Activated CD8-positive, alpha-beta T cell treated with anti-CD3 and anti-CD28 coated beads for 36 hours (primary cell): Measurements from ENCODE around the gene TNFSF18. TPM values are rescaled to one million over a fixed set of nuclear protein-coding genes. Genes with fewer than 3 reads are reported as not detected.

Experiments
- ATAC-seq: fragments of 200-7000 bp; cut with Tn5 transposase; one replicate; pipeline ENCODE4 v1.10.0; 2021; ENCODE audit warnings: mild to moderate bottlenecking, moderate library complexity
- CTCF ChIA-PET: fragments of 350-600 bp; sonication (Branson Sonifier 250); formaldehyde crosslinking; loops from one replicate; lab custom pipeline; 2021; ENCODE audit warnings: antibody characterized with exemption; lab: Charles Lee
- POLR2A ChIA-PET: fragments of 350-600 bp; sonication (Branson Sonifier 250); formaldehyde crosslinking; loops from one replicate; lab custom pipeline; 2021; ENCODE audit warnings: antibody characterized with exemption; lab: Charles Lee
- DNase-seq: peaks from one replicate; pipeline ENCODE4 v3.0.0-alpha.2; 2020
- H3K27ac Mint-ChIP-seq: one replicate; pipeline ENCODE4 v1.8.0; 2021; ENCODE audit warnings: mild to moderate bottlenecking, mixed read lengths
- H3K27me3 Mint-ChIP-seq: one replicate; pipeline ENCODE4 v1.8.0; 2021; ENCODE audit warnings: mixed read lengths
- H3K36me3 Mint-ChIP-seq: one replicate; pipeline ENCODE4 v1.8.0; 2021; ENCODE audit warnings: low read depth, mixed read lengths
- H3K4me1 Mint-ChIP-seq: one replicate; pipeline ENCODE4 v1.8.0; 2021; ENCODE audit warnings: low read depth, mixed read lengths
- H3K4me3 Mint-ChIP-seq: one replicate; pipeline ENCODE4 v1.8.0; 2021; ENCODE audit warnings: mild to moderate bottlenecking, moderate library complexity, mixed read lengths
- H3K9me3 Mint-ChIP-seq: one replicate; pipeline ENCODE4 v1.8.0; 2021; ENCODE audit warnings: mixed read lengths
- CTCF ChIP-seq: fragments of 200-600 bp; IDR thresholded peaks from one replicate; pipeline ENCODE4 v1.8.0; 2022; ENCODE audit warnings: antibody characterized with exemption, mild to moderate bottlenecking
- intact Hi-C: fragments of 100-400 bp; cut with micrococcal nuclease; formaldehyde crosslinking; loops from one replicate; pipeline ENCODE4 v1.10.0; 2022
- total RNA-seq, 2 experiments: library from RNA; stranded (reverse); gene quantifications; one replicate each; pipeline ENCODE4 v1.2.3, GENCODE V29; 2021

The TNFSF18 gene
- total RNA-seq, 2 experiments from 2014 or later, result not detected

- Mint-ChIP-seq H3K4me3 (no peak overlapping the region), H3K4me1 (no peaks in the 10 kb centered on the region), H3K27me3 (no peaks in the 10 kb centered on the region), H3K36me3 (no peaks in the 10 kb centered on the region), H3K9me3 (peaks cover 7% of the 10 kb centered on the region), H3K27ac (no peak overlapping the region)
- ChIA-PET POLR2A (no interaction called here), CTCF (no interaction called here)
- TF ChIP-seq CTCF, result no peak
- ATAC-seq (no peak), DNase-seq (no peak)
- intact Hi-C loops, result no loop called here
These were observed 27.4 kb downstream of the TNFSF18 start for GRCh38 chr1:173023343-173023742.

- Mint-ChIP-seq H3K4me1 (peaks cover 8% of the 10 kb centered on the region), H3K9me3 (peaks cover 1% of the 10 kb centered on the region), H3K27me3 (no peaks in the 10 kb centered on the region), H3K36me3 (no peaks in the 10 kb centered on the region), H3K27ac (no peak overlapping the region), H3K4me3 (no peak overlapping the region)
- ATAC-seq, result no peak
- TF ChIP-seq CTCF, result no peak
- ChIA-PET POLR2A (interaction anchor here (1.0 kb wide), 1 partner anchor 19 kb away, joined by 3 read pairs; no protein-coding TSS in a partner anchor), CTCF (interaction anchor here (1.3 kb wide), 1 partner anchor 79 kb away, joined by 3 read pairs; no protein-coding TSS in a partner anchor)
- intact Hi-C loops, result no loop called here
- DNase-seq, result no peak
These were observed 30.5 kb downstream of the TNFSF18 start for GRCh38 chr1:173020138-173020750.

GRCh38 chr1:173017792-173018191 is 32.9 kb downstream of the TNFSF18 start:
- ChIA-PET POLR2A (no interaction called here), CTCF (interaction anchor here (0.6 to 1.2 kb wide), 2 partner anchors 276 to 290 kb away, joined by 3 read pairs; no protein-coding TSS in a partner anchor)
- Mint-ChIP-seq H3K27ac (no peak overlapping the region), H3K9me3 (no peaks in the 10 kb centered on the region), H3K27me3 (no peaks in the 10 kb centered on the region), H3K4me3 (no peak overlapping the region), H3K36me3 (no peaks in the 10 kb centered on the region), H3K4me1 (peaks cover 8% of the 10 kb centered on the region)
- no peak for TF ChIP-seq CTCF
- intact Hi-C loops, result no loop called here
- DNase-seq (no peak), ATAC-seq (no peak)

- H3K27ac Mint-ChIP-seq, result no peak overlapping the region
- ChIA-PET CTCF (interaction anchor here (1.3 to 1.6 kb wide), 3 partner anchors 9 to 273 kb away, joined by 3 to 4 read pairs (median 4); no protein-coding TSS in a partner anchor), POLR2A (no interaction called here)
- no peaks in the 10 kb centered on the region for H3K9me3 Mint-ChIP-seq
- H3K4me3 Mint-ChIP-seq, result no peak overlapping the region
- peaks cover 8% of the 10 kb centered on the region for H3K4me1 Mint-ChIP-seq
- peaks cover 3% of the 10 kb centered on the region for H3K27me3 Mint-ChIP-seq
- TF ChIP-seq CTCF, result no peak
- no peak for ATAC-seq
- no peak for DNase-seq
- intact Hi-C loops, result no loop called here
- H3K36me3 Mint-ChIP-seq, result no peaks in the 10 kb centered on the region
These were observed 34.3 kb downstream of the TNFSF18 start for GRCh38 chr1:173016419-173016818.

GRCh38 chr1:173015629-173016028 is 35.1 kb downstream of the TNFSF18 start:
- Mint-ChIP-seq H3K27me3 (peaks cover 5% of the 10 kb centered on the region), H3K4me3 (no peak overlapping the region), H3K4me1 (peaks cover 8% of the 10 kb centered on the region), H3K27ac (no peak overlapping the region), H3K9me3 (no peaks in the 10 kb centered on the region), H3K36me3 (no peaks in the 10 kb centered on the region)
- CTCF ChIA-PET, result interaction anchor here (1.3 to 1.6 kb wide), 3 partner anchors 8 to 272 kb away, joined by 3 to 4 read pairs (median 4); no protein-coding TSS in a partner anchor
- intact Hi-C loops, result no loop called here
- POLR2A ChIA-PET, result no interaction called here
- TF ChIP-seq CTCF, result no peak
- ATAC-seq (no peak), DNase-seq (no peak)
